Measurements from ENCODE around the gene ZMAT1. TPM values are rescaled to one million over a fixed set of nuclear protein-coding genes. Genes with fewer than 3 reads are reported as not detected.

Gene ZMAT1
- polyA plus RNA-seq, 1 donor (not counting 4 experiments of a cell fraction or from before 2014, with no cell fraction given) = 0.04 TPM

- Histone ChIP-seq H3K79me2 (ENCODE audit: control insufficient read depth, insufficient read depth, low read length) (no peaks in the 10 kb centered on the region), H3K27ac (ENCODE audit: control insufficient read depth, insufficient read depth, low read length) (no peak overlapping the region), H3K27me3 (ENCODE audit: control insufficient read depth, extremely low read depth, insufficient read depth, low read length) (no peaks in the 10 kb centered on the region), H3K4me1 (ENCODE audit: control insufficient read depth, extremely low read depth, insufficient read depth, low read length) (no peaks in the 10 kb centered on the region), H3K9me3 (ENCODE audit: control insufficient read depth, low read depth, low read length) (no peaks in the 10 kb centered on the region), H3K36me3 (ENCODE audit: control insufficient read depth in 2 of 2, extremely low read depth in 1 of 2, insufficient read depth in 2 of 2, low read length in 2 of 2) (no peaks in the 10 kb centered on the region), H2AFZ (ENCODE audit: control insufficient read depth, low read length) (no peak overlapping the region), H3K4me3 (ENCODE audit: control insufficient read depth in 2 of 3, extremely low read depth in 1 of 3, insufficient read depth in 2 of 3, low read depth in 1 of 3, low read length in 3 of 3) (peak overlapping the region in 1 of 3 experiments; percentile 37), H3K9ac (ENCODE audit: control insufficient read depth, extremely low read depth, insufficient read depth, low read length) (no peak overlapping the region), H3K4me2 (ENCODE audit: control insufficient read depth, extremely low read depth, insufficient read depth, low read depth, low read length) (peak overlapping the region; percentile 32), H3K9me1 (ENCODE audit: control insufficient read depth, extremely low read depth, insufficient read depth, low read length) (no peaks in the 10 kb centered on the region), H4K20me1 (ENCODE audit: control insufficient read depth, extremely low read depth, insufficient read depth, low read length) (no peaks in the 10 kb centered on the region)
- DNase-seq (ENCODE audit: low read depth, low spot score) = no peak
- FAIRE-seq = no peak
- dilution Hi-C loops (cut with MboI; ENCODE audit: extremely low pct_ligation_motif_present, low sequenced_read_pairs) = no loop called here
- TF ChIP-seq, protein P1, sequence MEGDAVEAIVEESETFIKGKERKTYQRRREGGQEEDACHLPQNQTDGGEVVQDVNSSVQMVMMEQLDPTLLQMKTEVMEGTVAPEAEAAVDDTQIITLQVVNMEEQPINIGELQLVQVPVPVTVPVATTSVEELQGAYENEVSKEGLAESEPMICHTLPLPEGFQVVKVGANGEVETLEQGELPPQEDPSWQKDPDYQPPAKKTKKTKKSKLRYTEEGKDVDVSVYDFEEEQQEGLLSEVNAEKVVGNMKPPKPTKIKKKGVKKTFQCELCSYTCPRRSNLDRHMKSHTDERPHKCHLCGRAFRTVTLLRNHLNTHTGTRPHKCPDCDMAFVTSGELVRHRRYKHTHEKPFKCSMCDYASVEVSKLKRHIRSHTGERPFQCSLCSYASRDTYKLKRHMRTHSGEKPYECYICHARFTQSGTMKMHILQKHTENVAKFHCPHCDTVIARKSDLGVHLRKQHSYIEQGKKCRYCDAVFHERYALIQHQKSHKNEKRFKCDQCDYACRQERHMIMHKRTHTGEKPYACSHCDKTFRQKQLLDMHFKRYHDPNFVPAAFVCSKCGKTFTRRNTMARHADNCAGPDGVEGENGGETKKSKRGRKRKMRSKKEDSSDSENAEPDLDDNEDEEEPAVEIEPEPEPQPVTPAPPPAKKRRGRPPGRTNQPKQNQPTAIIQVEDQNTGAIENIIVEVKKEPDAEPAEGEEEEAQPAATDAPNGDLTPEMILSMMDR (optimal IDR thresholded peaks at IDR 0.05 in 1 of 3, IDR thresholded peaks at IDR 0.05 in 1 of 3, conservative IDR thresholded peaks at IDR 0.05 in 1 of 3; ENCODE audit: extremely low read depth in 1 of 3, insufficient read depth in 2 of 3, low read length in 3 of 3) = no peak
- TF ChIP-seq EZH2 (IDR thresholded peaks at IDR 0.05; ENCODE audit: low read length) = no peak
These were observed 715 bp downstream of the ZMAT1 start for GRCh38 chrX:101931136-101931487.

DNA sequence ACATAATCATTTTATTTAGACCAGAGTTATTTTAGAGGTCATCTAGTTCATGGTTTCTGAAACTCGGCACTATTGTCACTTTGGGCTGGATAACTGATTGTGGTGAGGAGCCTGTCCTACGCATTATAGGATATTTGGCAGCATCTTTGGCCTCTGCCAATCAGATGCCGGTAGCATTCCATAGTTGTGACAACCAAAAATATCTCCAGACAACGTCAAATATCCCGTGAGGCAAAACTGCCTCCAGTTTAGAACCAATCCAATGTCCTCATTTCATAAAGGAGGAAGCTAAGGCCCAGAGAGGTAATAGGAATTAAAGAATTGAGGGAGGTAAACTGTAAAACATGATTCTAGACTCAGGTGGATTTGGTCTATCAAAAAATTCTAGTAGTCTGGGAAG lies 6.1 kb downstream of the ZMAT1 start:
- FAIRE-seq (no peak), DNase-seq (ENCODE audit: low read depth, low spot score) (no peak)
- Histone ChIP-seq H3K4me2 (ENCODE audit: control insufficient read depth, extremely low read depth, insufficient read depth, low read depth, low read length) (no peak overlapping the region), H3K9me3 (ENCODE audit: control insufficient read depth, low read depth, low read length) (no peaks in the 10 kb centered on the region), H2AFZ (ENCODE audit: control insufficient read depth, low read length) (no peak overlapping the region), H3K4me1 (ENCODE audit: control insufficient read depth, extremely low read depth, insufficient read depth, low read length) (no peaks in the 10 kb centered on the region), H3K36me3 (ENCODE audit: control insufficient read depth in 2 of 2, extremely low read depth in 1 of 2, insufficient read depth in 2 of 2, low read length in 2 of 2) (no peaks in the 10 kb centered on the region), H3K79me2 (ENCODE audit: control insufficient read depth, insufficient read depth, low read length) (no peaks in the 10 kb centered on the region), H3K9me1 (ENCODE audit: control insufficient read depth, extremely low read depth, insufficient read depth, low read length) (no peaks in the 10 kb centered on the region), H3K27me3 (ENCODE audit: control insufficient read depth, extremely low read depth, insufficient read depth, low read length) (no peaks in the 10 kb centered on the region), H3K4me3 (ENCODE audit: control insufficient read depth in 2 of 3, extremely low read depth in 1 of 3, insufficient read depth in 2 of 3, low read depth in 1 of 3, low read length in 3 of 3) (no peak overlapping the region), H3K9ac (ENCODE audit: control insufficient read depth, extremely low read depth, insufficient read depth, low read length) (no peak overlapping the region), H4K20me1 (ENCODE audit: control insufficient read depth, extremely low read depth, insufficient read depth, low read length) (no peaks in the 10 kb centered on the region), H3K27ac (ENCODE audit: control insufficient read depth, insufficient read depth, low read length) (no peak overlapping the region)
- TF ChIP-seq EZH2 (IDR thresholded peaks at IDR 0.05; ENCODE audit: low read length) = no peak
- TF ChIP-seq, protein P1 (optimal IDR thresholded peaks at IDR 0.05 in 1 of 3, IDR thresholded peaks at IDR 0.05 in 1 of 3, conservative IDR thresholded peaks at IDR 0.05 in 1 of 3; ENCODE audit: extremely low read depth in 1 of 3, insufficient read depth in 2 of 3, low read length in 3 of 3) = no peak
- dilution Hi-C loops (cut with MboI; ENCODE audit: extremely low pct_ligation_motif_present, low sequenced_read_pairs) = no loop called here
